Esophagus muscularis mucosa (tissue), 3 donors: ENCODE measurements around the gene INPP4B.

ENCODE experiments used
- CTCF ChIP-seq, 3 experiments: fragments of 200-600 bp in 2 of 3; fragments of 450-650 bp in 1 of 3; sonication (generic) in 2 of 3; IDR thresholded peaks; one replicate each; pipeline ENCODE4 v1.5.1; 2017 to 2019; ENCODE audit warnings: antibody characterized with exemption in 3 of 3, mild to moderate bottlenecking in 2 of 3, moderate library complexity in 1 of 3
- POLR2AphosphoS5 ChIP-seq, 2 donors: sonication (generic); formaldehyde crosslinking; IDR thresholded peaks; one replicate each; pipeline ENCODE4 v1.6.1; 2017; ENCODE audit warnings: antibody characterized with exemption in 2 of 2

GRCh38 chr4:142435599-142436235 is 410.4 kb downstream of the INPP4B start:
- TF ChIP-seq POLR2AphosphoS5 (IDR thresholded peaks at IDR 0.05) = no peak
- TF ChIP-seq CTCF (IDR thresholded peaks at IDR 0.05) = no peak
